ENCODE measurements around the gene DISC1. TPM values are rescaled to one million over a fixed set of nuclear protein-coding genes. Genes with fewer than 3 reads are reported as not detected.

Gene DISC1
- polyA plus RNA-seq, 1 of the 3 experiments (the other 2 are of a cell fraction): 1.7 TPM

- TF ChIP-seq USF2 (IDR thresholded peaks at IDR 0.05; ENCODE audit: borderline replicate concordance, low read depth, low read length) (no peak), RXRA (IDR thresholded peaks at IDR 0.05; ENCODE audit: borderline replicate concordance, low read depth) (no peak), YY1 (IDR thresholded peaks at IDR 0.05; ENCODE audit: low read depth) (no peak), CHD2 (IDR thresholded peaks at IDR 0.05; ENCODE audit: low read length, partially characterized antibody) (no peak), MAX (IDR thresholded peaks at IDR 0.05; ENCODE audit: low read depth) (no peak)
- TF ChIP-seq, protein P1, sequence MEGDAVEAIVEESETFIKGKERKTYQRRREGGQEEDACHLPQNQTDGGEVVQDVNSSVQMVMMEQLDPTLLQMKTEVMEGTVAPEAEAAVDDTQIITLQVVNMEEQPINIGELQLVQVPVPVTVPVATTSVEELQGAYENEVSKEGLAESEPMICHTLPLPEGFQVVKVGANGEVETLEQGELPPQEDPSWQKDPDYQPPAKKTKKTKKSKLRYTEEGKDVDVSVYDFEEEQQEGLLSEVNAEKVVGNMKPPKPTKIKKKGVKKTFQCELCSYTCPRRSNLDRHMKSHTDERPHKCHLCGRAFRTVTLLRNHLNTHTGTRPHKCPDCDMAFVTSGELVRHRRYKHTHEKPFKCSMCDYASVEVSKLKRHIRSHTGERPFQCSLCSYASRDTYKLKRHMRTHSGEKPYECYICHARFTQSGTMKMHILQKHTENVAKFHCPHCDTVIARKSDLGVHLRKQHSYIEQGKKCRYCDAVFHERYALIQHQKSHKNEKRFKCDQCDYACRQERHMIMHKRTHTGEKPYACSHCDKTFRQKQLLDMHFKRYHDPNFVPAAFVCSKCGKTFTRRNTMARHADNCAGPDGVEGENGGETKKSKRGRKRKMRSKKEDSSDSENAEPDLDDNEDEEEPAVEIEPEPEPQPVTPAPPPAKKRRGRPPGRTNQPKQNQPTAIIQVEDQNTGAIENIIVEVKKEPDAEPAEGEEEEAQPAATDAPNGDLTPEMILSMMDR (IDR thresholded peaks at IDR 0.05): no peak
Measured at GRCh38 chr1:231882790-231883189, 256.2 kb downstream of the DISC1 start (continued).

DNA sequence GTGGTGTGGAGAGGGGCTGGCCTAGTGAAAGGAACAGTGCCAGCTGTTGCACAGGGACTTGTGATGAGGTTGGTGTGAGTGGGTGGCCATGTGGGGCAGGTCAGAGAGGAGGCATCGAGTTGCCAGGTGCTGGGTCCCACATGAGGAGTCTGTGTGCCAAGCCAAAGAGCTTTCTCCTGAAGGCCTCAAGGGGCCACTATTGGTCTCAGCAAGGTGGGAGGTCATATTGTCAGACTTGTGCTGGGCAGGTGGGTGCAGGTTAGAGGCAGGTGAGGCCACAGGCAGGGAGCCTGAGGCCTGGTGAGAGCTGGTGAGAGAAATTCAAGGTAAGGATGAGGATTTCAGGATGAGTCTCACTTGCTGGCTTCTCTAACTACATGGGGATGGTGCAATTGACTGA is 256.8 kb downstream of the DISC1 start:
- Histone ChIP-seq H3F3A (replicated peaks; ENCODE audit: insufficient read depth) (no peaks in the 10 kb centered on the region), H3K27ac (ENCODE audit: low read depth in 2 of 2, low read length in 1 of 2) (no peak overlapping the region), H3K9ac (no peak overlapping the region), H3K36me3 (replicated peaks in 1 of 2; ENCODE audit: control insufficient read depth in 1 of 2, insufficient read depth in 2 of 2, low read length in 1 of 2) (no peaks in the 10 kb centered on the region), H3K9me3 (no peaks in the 10 kb centered on the region), H2AFZ (ENCODE audit: low read depth) (no peak overlapping the region), H3K4me3 (ENCODE audit: low read depth in 2 of 2, low read length in 1 of 2) (no peak overlapping the region), H4K20me1 (ENCODE audit: insufficient read depth) (no peaks in the 10 kb centered on the region), H3K27me3 (ENCODE audit: insufficient read depth) (no peaks in the 10 kb centered on the region), H3K79me2 (ENCODE audit: insufficient read depth) (no peaks in the 10 kb centered on the region), H3K9me2 (no peaks in the 10 kb centered on the region), H3K4me2 (no peak overlapping the region), H3K4me1 (ENCODE audit: control insufficient read depth in 1 of 2, insufficient read depth in 2 of 2, low read depth in 1 of 2, low read length in 1 of 2) (peaks cover 0 to 10% of the 10 kb centered on the region in 2 experiments; a peak in 2 of 4 replicates)
- TF ChIP-seq FOSL2 (IDR thresholded peaks at IDR 0.05; ENCODE audit: borderline replicate concordance, low read depth) (no peak), NRF1 (IDR thresholded peaks at IDR 0.05; ENCODE audit: low read depth, low read length) (no peak), RCOR1 (IDR thresholded peaks at IDR 0.05; ENCODE audit: low read length) (no peak), SIN3A (IDR thresholded peaks at IDR 0.05; ENCODE audit: borderline replicate concordance, low read depth, low read length) (no peak), JUND (IDR thresholded peaks at IDR 0.05) (no peak)
- no peak for DNase-seq
- ChIA-PET CTCF (interaction anchor here (0.7 to 1.5 kb wide), 3 partner anchors 15 to 76 kb away, joined by 3 to 4 read pairs (median 3); no protein-coding TSS in a partner anchor), POLR2A (no interaction called here)
- 80% methylated on average over 1 of the region's 1 CpG for WGBS (ENCODE audit: low lambda C conversion rate)

GRCh38 chr1:231885209-231885854 is 258.7 kb downstream of the DISC1 start:
- Histone ChIP-seq H3K27ac (ENCODE audit: low read depth in 2 of 2, low read length in 1 of 2) (peak overlapping the region in 1 of 2 experiments; percentile 34; a peak in 3 of 4 replicates), H3K9me2 (no peaks in the 10 kb centered on the region), H3K4me1 (ENCODE audit: control insufficient read depth in 1 of 2, insufficient read depth in 2 of 2, low read depth in 1 of 2, low read length in 1 of 2) (no peaks in the 10 kb centered on the region; a peak in 1 of 4 replicates), H3K4me3 (ENCODE audit: low read depth in 2 of 2, low read length in 1 of 2) (no peak overlapping the region), H3K36me3 (replicated peaks in 1 of 2; ENCODE audit: control insufficient read depth in 1 of 2, insufficient read depth in 2 of 2, low read length in 1 of 2) (no peaks in the 10 kb centered on the region), H3K9ac (no peak overlapping the region), H3K4me2 (no peak overlapping the region), H3K79me2 (ENCODE audit: insufficient read depth) (no peaks in the 10 kb centered on the region), H3K9me3 (no peaks in the 10 kb centered on the region), H2AFZ (ENCODE audit: low read depth) (no peak overlapping the region), H3F3A (replicated peaks; ENCODE audit: insufficient read depth) (no peaks in the 10 kb centered on the region), H3K27me3 (ENCODE audit: insufficient read depth) (no peaks in the 10 kb centered on the region), H4K20me1 (ENCODE audit: insufficient read depth) (no peaks in the 10 kb centered on the region)
- DNase-seq: no peak
- TF ChIP-seq, protein P2, sequence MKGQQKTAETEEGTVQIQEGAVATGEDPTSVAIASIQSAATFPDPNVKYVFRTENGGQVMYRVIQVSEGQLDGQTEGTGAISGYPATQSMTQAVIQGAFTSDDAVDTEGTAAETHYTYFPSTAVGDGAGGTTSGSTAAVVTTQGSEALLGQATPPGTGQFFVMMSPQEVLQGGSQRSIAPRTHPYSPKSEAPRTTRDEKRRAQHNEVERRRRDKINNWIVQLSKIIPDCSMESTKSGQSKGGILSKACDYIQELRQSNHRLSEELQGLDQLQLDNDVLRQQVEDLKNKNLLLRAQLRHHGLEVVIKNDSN (IDR thresholded peaks at IDR 0.05; ENCODE audit: borderline replicate concordance, low read depth): no peak
- no peak for TF ChIP-seq CHD2 (IDR thresholded peaks at IDR 0.05; ENCODE audit: low read length, partially characterized antibody)
- TF ChIP-seq SMC3 (IDR thresholded peaks at IDR 0.05; ENCODE audit: low read depth, low read length): no peak
- 0 out of 2 replicates have a peak, but pooled peaks have one; percentile 13 for TF ChIP-seq FOSL2 (IDR thresholded peaks at IDR 0.05; ENCODE audit: borderline replicate concordance, low read depth)
- TF ChIP-seq EZH2phosphoT487 (IDR thresholded peaks at IDR 0.05; ENCODE audit: borderline replicate concordance, low read depth): no peak
- TF ChIP-seq NRF1 (IDR thresholded peaks at IDR 0.05; ENCODE audit: low read depth, low read length): no peak
- POLR2A ChIA-PET: no interaction called here
- 59% methylated on average over 7 of the region's 7 CpGs for WGBS (ENCODE audit: low lambda C conversion rate)
- CTCF ChIA-PET: no interaction called here

All from SK-N-SH (cell line).